ENCODE data around the gene CASP8. TPM values are rescaled to one million over a fixed set of nuclear protein-coding genes. Genes with fewer than 3 reads are reported as not detected.

The CASP8 gene
- total RNA-seq, 1 experiment from 2014 or later = 34.8 TPM

DNA sequence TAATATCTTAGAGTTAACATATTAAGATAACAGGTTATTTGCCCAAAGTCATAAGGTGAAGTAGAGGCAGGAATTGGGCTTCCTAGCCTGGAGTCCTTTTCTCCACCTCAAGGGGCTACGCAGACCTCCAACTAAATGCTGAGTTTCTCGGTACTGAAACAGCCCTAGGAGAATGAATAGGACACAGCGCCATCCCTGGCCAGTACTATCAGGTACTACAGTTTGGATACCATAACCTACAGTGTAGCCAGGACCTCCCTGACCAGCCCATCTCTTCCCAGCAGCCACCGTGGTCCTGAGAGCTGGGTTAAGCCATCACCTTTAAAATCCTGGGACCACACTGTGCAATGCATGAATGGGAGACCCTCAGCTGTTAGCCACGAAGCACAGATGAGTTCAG, 15.7 kb downstream of the CASP8 start:
- Histone ChIP-seq H3K36me3 (ENCODE audit: control insufficient read depth, insufficient read depth, low read length) (peaks cover 4% of the 10 kb centered on the region; the same call in 1 of the 2 replicates), H3K4me3 (ENCODE audit: low read depth in 2 of 2, low read length in 2 of 2) (no peak overlapping the region), H3K27ac (ENCODE audit: low read length) (no peak overlapping the region), H3K9me3 (ENCODE audit: control insufficient read depth, insufficient read depth, low read depth, low read length) (no peaks in the 10 kb centered on the region), H3K27me3 (ENCODE audit: control insufficient read depth, insufficient read depth, low read length) (no peaks in the 10 kb centered on the region), H3K4me1 (ENCODE audit: control insufficient read depth, insufficient read depth, low read length) (no peaks in the 10 kb centered on the region)
- no TSS peak for BruUV-seq (replicated peaks)
- TF ChIP-seq, protein P1, sequence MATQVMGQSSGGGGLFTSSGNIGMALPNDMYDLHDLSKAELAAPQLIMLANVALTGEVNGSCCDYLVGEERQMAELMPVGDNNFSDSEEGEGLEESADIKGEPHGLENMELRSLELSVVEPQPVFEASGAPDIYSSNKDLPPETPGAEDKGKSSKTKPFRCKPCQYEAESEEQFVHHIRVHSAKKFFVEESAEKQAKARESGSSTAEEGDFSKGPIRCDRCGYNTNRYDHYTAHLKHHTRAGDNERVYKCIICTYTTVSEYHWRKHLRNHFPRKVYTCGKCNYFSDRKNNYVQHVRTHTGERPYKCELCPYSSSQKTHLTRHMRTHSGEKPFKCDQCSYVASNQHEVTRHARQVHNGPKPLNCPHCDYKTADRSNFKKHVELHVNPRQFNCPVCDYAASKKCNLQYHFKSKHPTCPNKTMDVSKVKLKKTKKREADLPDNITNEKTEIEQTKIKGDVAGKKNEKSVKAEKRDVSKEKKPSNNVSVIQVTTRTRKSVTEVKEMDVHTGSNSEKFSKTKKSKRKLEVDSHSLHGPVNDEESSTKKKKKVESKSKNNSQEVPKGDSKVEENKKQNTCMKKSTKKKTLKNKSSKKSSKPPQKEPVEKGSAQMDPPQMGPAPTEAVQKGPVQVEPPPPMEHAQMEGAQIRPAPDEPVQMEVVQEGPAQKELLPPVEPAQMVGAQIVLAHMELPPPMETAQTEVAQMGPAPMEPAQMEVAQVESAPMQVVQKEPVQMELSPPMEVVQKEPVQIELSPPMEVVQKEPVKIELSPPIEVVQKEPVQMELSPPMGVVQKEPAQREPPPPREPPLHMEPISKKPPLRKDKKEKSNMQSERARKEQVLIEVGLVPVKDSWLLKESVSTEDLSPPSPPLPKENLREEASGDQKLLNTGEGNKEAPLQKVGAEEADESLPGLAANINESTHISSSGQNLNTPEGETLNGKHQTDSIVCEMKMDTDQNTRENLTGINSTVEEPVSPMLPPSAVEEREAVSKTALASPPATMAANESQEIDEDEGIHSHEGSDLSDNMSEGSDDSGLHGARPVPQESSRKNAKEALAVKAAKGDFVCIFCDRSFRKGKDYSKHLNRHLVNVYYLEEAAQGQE (IDR thresholded peaks at IDR 0.05; ENCODE audit: insufficient read depth in 1 of 2, low read depth in 2 of 2, low read length in 1 of 2) = no peak
- no peak for TF ChIP-seq TCF7L2 (IDR thresholded peaks at IDR 0.05; ENCODE audit: low read depth, low read length)
- TF ChIP-seq POLR2AphosphoS5 (IDR thresholded peaks at IDR 0.05; ENCODE audit: low read depth, low read length) = no peak
- TF ChIP-seq SIN3A (IDR thresholded peaks at IDR 0.05; ENCODE audit: borderline replicate concordance, insufficient read depth, low read depth, low read length) = no peak
- TF ChIP-seq CTCF (IDR thresholded peaks at IDR 0.05) = no peak; the same call in 1 of the 2 replicates
- ATAC-seq = no peak
- DNase-seq (ENCODE audit: low read depth, low spot score) = no peak
- intact Hi-C loops (cut with micrococcal nuclease; ENCODE audit: unreplicated experiment) = no loop called here
- ChIA-PET CTCF (no interaction called here), POLR2A (no interaction called here)
- in situ Hi-C loops (cut with HindIII; ENCODE audit: low pct_unique_long_range_greater_than_20kb, low sequenced_read_pairs) = no loop called here

DNA sequence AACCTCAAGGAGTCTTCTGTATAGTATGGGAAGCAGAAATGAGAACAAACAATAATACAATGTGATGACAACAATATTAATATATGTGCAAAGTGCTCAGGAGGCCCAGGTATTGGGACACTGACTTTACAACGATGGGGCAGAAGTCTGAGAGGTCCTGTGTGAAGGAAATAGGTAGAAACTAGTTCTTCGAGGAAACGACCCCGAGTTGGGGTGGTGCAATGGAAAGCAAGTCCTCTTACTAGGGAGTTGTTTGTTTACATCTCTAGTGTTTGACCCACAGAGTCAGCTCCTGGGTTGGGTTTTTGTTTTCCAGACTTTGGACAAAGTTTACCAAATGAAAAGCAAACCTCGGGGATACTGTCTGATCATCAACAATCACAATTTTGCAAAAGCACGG, 16.2 kb downstream of the CASP8 start:
- TF ChIP-seq CTCF (IDR thresholded peaks at IDR 0.05) (no peak), POLR2AphosphoS5 (IDR thresholded peaks at IDR 0.05; ENCODE audit: low read depth, low read length) (no peak), SIN3A (IDR thresholded peaks at IDR 0.05; ENCODE audit: borderline replicate concordance, insufficient read depth, low read depth, low read length) (no peak), TCF7L2 (IDR thresholded peaks at IDR 0.05; ENCODE audit: low read depth, low read length) (no peak)
- TF ChIP-seq, protein P1 (IDR thresholded peaks at IDR 0.05; ENCODE audit: insufficient read depth in 1 of 2, low read depth in 2 of 2, low read length in 1 of 2) = no peak
- H3K9me3 ChIP-seq (ENCODE audit: control insufficient read depth, insufficient read depth, low read depth, low read length) = no peaks in the 10 kb centered on the region
- H3K27ac ChIP-seq (ENCODE audit: low read length) = no peak overlapping the region
- in situ Hi-C loops (cut with HindIII; ENCODE audit: low pct_unique_long_range_greater_than_20kb, low sequenced_read_pairs) = no loop called here
- no TSS peak for BruUV-seq (replicated peaks)
- intact Hi-C loops (cut with micrococcal nuclease; ENCODE audit: unreplicated experiment) = no loop called here
- DNase-seq (ENCODE audit: low read depth, low spot score) (no peak), ATAC-seq (no peak)
- no peaks in the 10 kb centered on the region for H3K4me1 ChIP-seq (ENCODE audit: control insufficient read depth, insufficient read depth, low read length)
- POLR2A ChIA-PET = no interaction called here
- CTCF ChIA-PET = no interaction called here
- peaks cover 5% of the 10 kb centered on the region; the same call in 1 of the 2 replicates for H3K36me3 ChIP-seq (ENCODE audit: control insufficient read depth, insufficient read depth, low read length)
- H3K27me3 ChIP-seq (ENCODE audit: control insufficient read depth, insufficient read depth, low read length) = no peaks in the 10 kb centered on the region
- H3K4me3 ChIP-seq (ENCODE audit: low read depth in 2 of 2, low read length in 2 of 2) = no peak overlapping the region

All from Panc1 (cell line).